ENCODE data around the gene TMEM129. TPM values are rescaled to one million over a fixed set of nuclear protein-coding genes. Genes with fewer than 3 reads are reported as not detected.

TMEM129 gene
- total and polyA plus RNA-seq, 2 experiments from 2014 or later: 16.4 to 64.4 TPM

DNA sequence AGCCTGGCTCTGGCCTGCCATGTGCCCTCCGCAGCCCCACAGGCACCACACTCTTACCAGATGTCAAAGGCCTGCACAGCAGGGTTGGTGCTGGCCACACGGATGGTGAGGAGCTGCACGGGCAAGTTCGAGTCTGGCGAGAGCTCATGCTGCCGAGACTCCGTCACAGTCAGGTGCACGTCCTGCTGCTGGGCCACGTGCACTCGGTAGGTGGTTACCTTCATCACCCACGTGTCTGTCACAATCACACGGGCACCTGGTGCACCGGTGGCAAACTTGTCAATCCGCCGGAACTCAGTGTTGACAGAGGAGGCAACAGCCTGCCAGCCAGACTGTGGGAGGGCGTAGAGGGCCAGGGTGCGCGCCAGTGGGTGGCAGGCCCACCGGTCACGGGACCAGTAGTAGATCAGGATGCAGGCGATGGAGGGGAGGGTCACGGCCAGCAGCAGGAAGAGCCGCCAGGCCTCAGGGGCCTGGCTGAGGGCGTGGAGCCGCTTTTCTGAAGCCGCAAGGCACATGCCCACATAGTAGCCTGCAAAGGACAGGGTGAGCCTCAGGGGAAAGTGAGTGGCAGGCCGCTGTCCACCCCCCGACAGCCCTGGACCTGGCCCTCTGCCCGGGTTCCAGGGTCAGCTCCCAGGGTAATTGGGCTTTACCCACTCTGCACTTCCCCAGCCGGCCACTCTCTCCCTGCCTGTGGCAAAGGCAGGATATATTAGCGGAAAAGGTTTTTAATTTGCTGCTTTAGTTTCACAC, 2.9 kb downstream of the TMEM129 start:
- H4K20me1 ChIP-seq (replicated peaks; ENCODE audit: insufficient read depth): peaks cover 16% of the 10 kb centered on the region
- no peaks in the 10 kb centered on the region for H3K9me2 ChIP-seq (ENCODE audit: insufficient read depth)
- peaks cover 19% of the 10 kb centered on the region; the same call in 1 of the 2 replicates for H3K4me1 ChIP-seq (ENCODE audit: insufficient read depth)
- TF ChIP-seq ZNF114 (CRISPR knock-in tag; IDR thresholded peaks at IDR 0.05) (no peak), NANOG (IDR thresholded peaks at IDR 0.05; ENCODE audit: borderline replicate concordance) (no peak), JUNB (IDR thresholded peaks at IDR 0.05; ENCODE audit: unreplicated experiment) (no peak), EZH2phosphoT487 (IDR thresholded peaks at IDR 0.05; ENCODE audit: unreplicated experiment) (no peak), EZH2 (IDR thresholded peaks at IDR 0.05; ENCODE audit: low read depth, unreplicated experiment) (no peak)
- TF ChIP-seq, protein P1, sequence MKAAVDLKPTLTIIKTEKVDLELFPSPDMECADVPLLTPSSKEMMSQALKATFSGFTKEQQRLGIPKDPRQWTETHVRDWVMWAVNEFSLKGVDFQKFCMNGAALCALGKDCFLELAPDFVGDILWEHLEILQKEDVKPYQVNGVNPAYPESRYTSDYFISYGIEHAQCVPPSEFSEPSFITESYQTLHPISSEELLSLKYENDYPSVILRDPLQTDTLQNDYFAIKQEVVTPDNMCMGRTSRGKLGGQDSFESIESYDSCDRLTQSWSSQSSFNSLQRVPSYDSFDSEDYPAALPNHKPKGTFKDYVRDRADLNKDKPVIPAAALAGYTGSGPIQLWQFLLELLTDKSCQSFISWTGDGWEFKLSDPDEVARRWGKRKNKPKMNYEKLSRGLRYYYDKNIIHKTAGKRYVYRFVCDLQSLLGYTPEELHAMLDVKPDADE (IDR thresholded peaks at IDR 0.05): no peak
- TF ChIP-seq, protein P2, sequence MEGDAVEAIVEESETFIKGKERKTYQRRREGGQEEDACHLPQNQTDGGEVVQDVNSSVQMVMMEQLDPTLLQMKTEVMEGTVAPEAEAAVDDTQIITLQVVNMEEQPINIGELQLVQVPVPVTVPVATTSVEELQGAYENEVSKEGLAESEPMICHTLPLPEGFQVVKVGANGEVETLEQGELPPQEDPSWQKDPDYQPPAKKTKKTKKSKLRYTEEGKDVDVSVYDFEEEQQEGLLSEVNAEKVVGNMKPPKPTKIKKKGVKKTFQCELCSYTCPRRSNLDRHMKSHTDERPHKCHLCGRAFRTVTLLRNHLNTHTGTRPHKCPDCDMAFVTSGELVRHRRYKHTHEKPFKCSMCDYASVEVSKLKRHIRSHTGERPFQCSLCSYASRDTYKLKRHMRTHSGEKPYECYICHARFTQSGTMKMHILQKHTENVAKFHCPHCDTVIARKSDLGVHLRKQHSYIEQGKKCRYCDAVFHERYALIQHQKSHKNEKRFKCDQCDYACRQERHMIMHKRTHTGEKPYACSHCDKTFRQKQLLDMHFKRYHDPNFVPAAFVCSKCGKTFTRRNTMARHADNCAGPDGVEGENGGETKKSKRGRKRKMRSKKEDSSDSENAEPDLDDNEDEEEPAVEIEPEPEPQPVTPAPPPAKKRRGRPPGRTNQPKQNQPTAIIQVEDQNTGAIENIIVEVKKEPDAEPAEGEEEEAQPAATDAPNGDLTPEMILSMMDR (conservative IDR thresholded peaks at IDR 0.05; ENCODE audit: low read depth in 2 of 2): no peak
- TF ChIP-seq, protein P3, sequence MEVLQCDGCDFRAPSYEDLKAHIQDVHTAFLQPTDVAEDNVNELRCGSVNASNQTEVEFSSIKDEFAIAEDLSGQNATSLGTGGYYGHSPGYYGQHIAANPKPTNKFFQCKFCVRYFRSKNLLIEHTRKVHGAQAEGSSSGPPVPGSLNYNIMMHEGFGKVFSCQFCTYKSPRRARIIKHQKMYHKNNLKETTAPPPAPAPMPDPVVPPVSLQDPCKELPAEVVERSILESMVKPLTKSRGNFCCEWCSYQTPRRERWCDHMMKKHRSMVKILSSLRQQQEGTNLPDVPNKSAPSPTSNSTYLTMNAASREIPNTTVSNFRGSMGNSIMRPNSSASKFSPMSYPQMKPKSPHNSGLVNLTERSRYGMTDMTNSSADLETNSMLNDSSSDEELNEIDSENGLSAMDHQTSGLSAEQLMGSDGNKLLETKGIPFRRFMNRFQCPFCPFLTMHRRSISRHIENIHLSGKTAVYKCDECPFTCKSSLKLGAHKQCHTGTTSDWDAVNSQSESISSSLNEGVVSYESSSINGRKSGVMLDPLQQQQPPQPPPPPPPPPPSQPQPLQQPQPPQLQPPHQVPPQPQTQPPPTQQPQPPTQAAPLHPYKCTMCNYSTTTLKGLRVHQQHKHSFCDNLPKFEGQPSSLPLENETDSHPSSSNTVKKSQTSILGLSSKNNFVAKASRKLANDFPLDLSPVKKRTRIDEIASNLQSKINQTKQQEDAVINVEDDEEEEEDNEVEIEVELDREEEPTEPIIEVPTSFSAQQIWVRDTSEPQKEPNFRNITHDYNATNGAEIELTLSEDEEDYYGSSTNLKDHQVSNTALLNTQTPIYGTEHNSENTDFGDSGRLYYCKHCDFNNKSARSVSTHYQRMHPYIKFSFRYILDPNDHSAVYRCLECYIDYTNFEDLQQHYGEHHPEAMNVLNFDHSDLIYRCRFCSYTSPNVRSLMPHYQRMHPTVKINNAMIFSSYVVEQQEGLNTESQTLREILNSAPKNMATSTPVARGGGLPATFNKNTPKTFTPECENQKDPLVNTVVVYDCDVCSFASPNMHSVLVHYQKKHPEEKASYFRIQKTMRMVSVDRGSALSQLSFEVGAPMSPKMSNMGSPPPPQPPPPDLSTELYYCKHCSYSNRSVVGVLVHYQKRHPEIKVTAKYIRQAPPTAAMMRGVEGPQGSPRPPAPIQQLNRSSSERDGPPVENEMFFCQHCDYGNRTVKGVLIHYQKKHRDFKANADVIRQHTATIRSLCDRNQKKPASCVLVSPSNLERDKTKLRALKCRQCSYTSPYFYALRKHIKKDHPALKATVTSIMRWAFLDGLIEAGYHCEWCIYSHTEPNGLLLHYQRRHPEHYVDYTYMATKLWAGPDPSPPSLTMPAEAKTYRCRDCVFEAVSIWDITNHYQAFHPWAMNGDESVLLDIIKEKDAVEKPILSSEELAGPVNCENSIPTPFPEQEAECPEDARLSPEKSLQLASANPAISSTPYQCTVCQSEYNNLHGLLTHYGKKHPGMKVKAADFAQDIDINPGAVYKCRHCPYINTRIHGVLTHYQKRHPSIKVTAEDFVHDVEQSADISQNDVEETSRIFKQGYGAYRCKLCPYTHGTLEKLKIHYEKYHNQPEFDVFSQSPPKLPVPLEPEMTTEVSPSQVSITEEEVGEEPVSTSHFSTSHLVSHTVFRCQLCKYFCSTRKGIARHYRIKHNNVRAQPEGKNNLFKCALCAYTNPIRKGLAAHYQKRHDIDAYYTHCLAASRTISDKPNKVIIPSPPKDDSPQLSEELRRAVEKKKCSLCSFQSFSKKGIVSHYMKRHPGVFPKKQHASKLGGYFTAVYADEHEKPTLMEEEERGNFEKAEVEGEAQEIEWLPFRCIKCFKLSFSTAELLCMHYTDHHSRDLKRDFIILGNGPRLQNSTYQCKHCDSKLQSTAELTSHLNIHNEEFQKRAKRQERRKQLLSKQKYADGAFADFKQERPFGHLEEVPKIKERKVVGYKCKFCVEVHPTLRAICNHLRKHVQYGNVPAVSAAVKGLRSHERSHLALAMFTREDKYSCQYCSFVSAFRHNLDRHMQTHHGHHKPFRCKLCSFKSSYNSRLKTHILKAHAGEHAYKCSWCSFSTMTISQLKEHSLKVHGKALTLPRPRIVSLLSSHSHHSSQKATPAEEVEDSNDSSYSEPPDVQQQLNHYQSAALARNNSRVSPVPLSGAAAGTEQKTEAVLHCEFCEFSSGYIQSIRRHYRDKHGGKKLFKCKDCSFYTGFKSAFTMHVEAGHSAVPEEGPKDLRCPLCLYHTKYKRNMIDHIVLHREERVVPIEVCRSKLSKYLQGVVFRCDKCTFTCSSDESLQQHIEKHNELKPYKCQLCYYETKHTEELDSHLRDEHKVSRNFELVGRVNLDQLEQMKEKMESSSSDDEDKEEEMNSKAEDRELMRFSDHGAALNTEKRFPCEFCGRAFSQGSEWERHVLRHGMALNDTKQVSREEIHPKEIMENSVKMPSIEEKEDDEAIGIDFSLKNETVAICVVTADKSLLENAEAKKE (CRISPR knock-in tag; IDR thresholded peaks at IDR 0.05): no peak
- TF ChIP-seq, protein P4, sequence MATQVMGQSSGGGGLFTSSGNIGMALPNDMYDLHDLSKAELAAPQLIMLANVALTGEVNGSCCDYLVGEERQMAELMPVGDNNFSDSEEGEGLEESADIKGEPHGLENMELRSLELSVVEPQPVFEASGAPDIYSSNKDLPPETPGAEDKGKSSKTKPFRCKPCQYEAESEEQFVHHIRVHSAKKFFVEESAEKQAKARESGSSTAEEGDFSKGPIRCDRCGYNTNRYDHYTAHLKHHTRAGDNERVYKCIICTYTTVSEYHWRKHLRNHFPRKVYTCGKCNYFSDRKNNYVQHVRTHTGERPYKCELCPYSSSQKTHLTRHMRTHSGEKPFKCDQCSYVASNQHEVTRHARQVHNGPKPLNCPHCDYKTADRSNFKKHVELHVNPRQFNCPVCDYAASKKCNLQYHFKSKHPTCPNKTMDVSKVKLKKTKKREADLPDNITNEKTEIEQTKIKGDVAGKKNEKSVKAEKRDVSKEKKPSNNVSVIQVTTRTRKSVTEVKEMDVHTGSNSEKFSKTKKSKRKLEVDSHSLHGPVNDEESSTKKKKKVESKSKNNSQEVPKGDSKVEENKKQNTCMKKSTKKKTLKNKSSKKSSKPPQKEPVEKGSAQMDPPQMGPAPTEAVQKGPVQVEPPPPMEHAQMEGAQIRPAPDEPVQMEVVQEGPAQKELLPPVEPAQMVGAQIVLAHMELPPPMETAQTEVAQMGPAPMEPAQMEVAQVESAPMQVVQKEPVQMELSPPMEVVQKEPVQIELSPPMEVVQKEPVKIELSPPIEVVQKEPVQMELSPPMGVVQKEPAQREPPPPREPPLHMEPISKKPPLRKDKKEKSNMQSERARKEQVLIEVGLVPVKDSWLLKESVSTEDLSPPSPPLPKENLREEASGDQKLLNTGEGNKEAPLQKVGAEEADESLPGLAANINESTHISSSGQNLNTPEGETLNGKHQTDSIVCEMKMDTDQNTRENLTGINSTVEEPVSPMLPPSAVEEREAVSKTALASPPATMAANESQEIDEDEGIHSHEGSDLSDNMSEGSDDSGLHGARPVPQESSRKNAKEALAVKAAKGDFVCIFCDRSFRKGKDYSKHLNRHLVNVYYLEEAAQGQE (IDR thresholded peaks at IDR 0.05; ENCODE audit: unreplicated experiment): no peak
- no peaks in the 10 kb centered on the region; the same call in 2 of the 3 replicates for H3K9me3 Mint-ChIP-seq
- H2AFZ ChIP-seq: no peak overlapping the region
- peaks cover 13% of the 10 kb centered on the region for H3K27me3 Mint-ChIP-seq (ENCODE audit: insufficient read depth, low read depth, poor library complexity)
- no peaks in the 10 kb centered on the region for H3K27me3 ChIP-seq (ENCODE audit: insufficient read depth)
- H3K79me2 ChIP-seq (replicated peaks; ENCODE audit: insufficient read depth): peaks cover 39% of the 10 kb centered on the region
- H3K27ac Mint-ChIP-seq: no peak overlapping the region
- ATAC-seq (no peak), DNase-seq (ENCODE audit: low spot score) (no peak)
- H3K36me3 ChIP-seq (ENCODE audit: insufficient read depth): no peaks in the 10 kb centered on the region
- H3F3A ChIP-seq (replicated peaks; ENCODE audit: low read depth): peaks cover 14% of the 10 kb centered on the region
- peaks cover 27% of the 10 kb centered on the region for H3K4me1 Mint-ChIP-seq
- no peak overlapping the region for H3K4me2 ChIP-seq
- H3K4me3 ChIP-seq: no peak overlapping the region
- peak overlapping the region; percentile 24; the same call in 1 of the 3 replicates for H3K4me3 Mint-ChIP-seq
- H3K36me3 Mint-ChIP-seq (ENCODE audit: low read depth): peaks cover 16% of the 10 kb centered on the region
- no peak overlapping the region for H3K27ac ChIP-seq (ENCODE audit: low read depth)

Measured in GM23338 (cell line).